H1 (cell line): ENCODE measurements around the gene GARS1. TPM values are rescaled to one million over a fixed set of nuclear protein-coding genes. Genes with fewer than 3 reads are reported as not detected.

ENCODE experiments used
- BCL11A ChIP-seq, 2 experiments: IDR thresholded peaks; one replicate each; pipeline ENCODE4 v1.6.1; 2011; ENCODE audit warnings: low read depth in 2 of 2, low read length in 2 of 2, mild to moderate bottlenecking in 2 of 2
- USF2 ChIP-seq: IDR thresholded peaks from 2 replicates; pipeline ENCODE4 v1.6.1; 2011; ENCODE audit warnings: low read length, improper control_type of control experiment
- polyA plus RNA-seq, 7 experiments: library from polyadenylated mRNA; depleted of rRNA in 3 of 7; stranded (reverse) in 5 of 7; unstranded in 2 of 7; fragments of >200 nt in 5 of 7; fragments of 200-250 nt in 2 of 7; gene quantifications; 1 replicate in 5 of 7; 2 replicates in 1 of 7; 4 replicates in 1 of 7; pipeline versions ENCODE4 v1.2.1 to v1.2.3, GENCODE V29; 2011 to 2013; ENCODE audit warnings: missing spikeins in 2 of 7, mixed read lengths in 2 of 7
- total RNA-seq: library from RNA; stranded (reverse); fragmentation: NEBNext Ultra II Directional; extraction: Animal tissue kit (Norgen Biotek cat#: 25700); gene quantifications from 2 replicates; pipeline ENCODE4 v1.2.1, GENCODE V29; 2021

GARS1 gene
- total and polyA plus RNA-seq, 2 of the 8 experiments (the other 6 are each of a cell fraction or from before 2014, with no cell fraction given): 270 to 476 TPM

DNA sequence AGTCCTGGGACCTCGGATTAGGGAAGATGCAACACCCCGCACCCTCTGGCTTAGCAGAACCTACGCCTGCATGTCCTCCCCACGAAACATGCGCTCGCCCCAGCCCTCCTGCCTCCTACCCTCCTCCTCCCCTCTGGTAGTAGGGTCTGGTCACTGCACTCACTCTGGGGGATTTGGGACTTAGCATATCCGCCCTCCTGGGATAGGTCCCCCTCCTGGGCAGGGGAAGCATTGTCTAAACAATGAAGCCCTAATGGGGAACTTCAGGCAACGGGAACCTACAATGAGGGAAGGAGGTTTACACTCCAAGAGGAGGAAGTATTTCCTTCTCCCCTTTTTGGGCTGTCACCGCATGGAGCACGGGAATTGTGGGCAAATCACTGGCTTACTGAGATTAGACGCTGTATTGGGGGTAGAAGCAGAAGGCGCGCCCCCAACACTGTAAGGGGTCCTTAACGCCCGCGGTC, 86.7 kb downstream of the GARS1 start (continued):
- no peak for TF ChIP-seq USF2
- TF ChIP-seq BCL11A (IDR thresholded peaks at IDR 0.05; ENCODE audit: low read depth in 2 of 2, low read length in 2 of 2): no peak
- TF ChIP-seq, all 59 proteins: peak for 7
